Stimulated activated CD8-positive, alpha-beta memory T cell treated with anti-CD3 and anti-CD28 coated beads, Interleukin-15, amount 100 ng/mL, for 4 hours (primary cell): ENCODE results near the gene HGD.
"Not testable (repeated sequence)": the region's sequence is repeated elsewhere in the genome, so short reads cannot be mapped to it uniquely, and the experiment has no call there.

ENCODE experiments used
- DNase-seq, 2 donors: peaks; one replicate each; pipeline ENCODE4 v3.0.0-alpha.2; 2020; ENCODE audit warnings: low read depth in 2 of 2

Gene HGD

DNA sequence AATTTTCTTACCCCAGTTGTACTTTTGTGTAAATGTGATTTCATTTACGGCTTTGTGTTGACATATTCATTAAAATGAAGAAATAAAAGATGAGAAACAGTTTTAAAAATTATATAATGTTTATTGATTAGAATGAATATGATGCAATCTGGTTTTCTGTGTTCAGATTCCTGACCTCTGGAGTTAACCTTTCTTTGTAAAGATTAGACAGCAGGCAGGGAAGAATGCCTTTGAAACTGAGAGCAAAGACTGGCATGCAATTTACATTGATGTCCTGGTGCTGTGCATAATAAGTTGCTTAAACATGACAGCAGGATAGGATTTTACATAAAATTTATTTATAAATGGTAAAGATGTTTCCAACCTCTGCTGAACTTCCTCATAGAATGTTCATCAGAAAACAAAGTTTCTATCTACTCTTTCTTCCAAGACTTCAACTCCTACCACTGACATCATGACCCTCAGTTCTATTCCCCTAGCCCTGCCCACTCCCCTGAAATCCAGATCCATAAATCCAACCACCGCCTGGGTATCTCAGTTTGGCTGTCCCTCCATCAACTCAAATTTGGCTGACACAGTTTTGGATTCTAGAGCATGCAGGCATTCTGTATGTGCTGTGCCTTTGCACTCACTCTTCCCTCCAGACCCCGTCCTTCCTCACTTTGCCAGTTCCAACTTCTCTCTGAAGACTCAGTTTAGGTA lies 1.7 kb downstream of the HGD start:
- DNase-seq, result no peak

DNA sequence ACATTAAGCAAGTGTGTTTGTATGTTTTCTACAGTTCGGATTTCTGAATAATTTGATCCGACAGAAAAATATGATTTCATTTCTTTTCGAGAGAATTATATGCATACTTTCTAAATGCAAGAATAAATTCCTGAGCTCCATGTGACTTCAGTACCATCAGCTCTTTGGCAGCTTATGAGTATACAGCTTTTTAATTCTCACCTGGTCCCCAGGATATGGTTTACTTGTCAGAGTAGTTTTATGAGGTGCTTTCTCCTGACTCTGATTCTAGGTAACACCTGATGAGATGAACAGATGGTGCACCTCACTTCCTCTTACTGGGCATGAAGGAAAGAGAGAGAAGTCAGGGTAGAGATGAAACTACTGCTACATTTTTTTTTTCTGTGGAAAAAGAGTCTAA lies 3.1 kb downstream of the HGD start:
- DNase-seq, result no peak

DNA sequence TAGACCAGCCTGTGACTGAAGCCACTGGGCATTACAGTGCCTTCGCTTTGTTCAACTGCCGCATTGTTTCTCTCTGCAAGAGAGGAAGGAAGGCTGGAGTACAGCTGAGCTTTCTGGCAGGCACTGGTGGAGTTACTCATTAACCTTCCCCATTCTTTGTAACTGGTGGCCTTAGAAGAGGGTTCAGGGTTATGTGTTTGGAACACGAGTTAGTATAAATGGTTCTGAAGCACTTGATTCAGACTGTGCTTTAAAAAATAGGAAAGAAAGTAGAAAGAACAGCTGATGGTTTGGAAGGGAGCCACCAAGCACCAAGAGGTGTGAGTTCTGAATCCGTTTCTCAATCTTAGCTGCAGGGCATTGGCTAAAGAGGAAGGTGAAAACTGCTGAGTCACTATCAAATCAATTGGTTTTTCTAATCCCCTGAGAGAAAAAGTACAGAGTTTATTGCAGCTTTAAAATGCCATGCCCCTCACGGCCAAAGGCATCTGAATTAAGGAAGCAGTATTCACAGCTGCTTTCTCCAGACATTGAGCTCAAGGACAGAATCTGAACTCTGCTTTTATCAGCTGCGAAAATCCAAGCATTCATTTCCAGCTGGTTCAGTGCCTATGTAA lies 3.6 kb downstream of the HGD start:
- DNase-seq, result no peak

DNA sequence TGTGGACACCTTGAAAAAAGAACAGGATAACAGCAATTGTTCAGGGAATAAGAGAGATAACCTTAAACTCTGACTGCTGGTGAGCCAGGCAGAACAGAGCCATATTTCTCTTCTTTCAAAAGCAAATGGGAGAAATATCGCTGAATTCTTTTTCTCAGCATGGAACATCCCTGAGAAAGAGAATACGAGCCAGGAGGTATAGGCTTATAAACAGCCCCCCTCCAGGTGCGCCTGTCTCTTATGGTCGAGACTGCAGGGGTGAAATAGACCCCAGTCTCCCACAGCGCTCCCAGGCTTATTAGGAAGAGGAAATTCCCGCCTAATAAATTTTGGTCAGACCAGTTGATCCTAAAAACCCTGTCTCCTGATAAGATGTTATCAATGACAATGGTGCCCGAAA lies 4.8 kb downstream of the HGD start:
- DNase-seq, result not testable (repeated sequence)

DNA sequence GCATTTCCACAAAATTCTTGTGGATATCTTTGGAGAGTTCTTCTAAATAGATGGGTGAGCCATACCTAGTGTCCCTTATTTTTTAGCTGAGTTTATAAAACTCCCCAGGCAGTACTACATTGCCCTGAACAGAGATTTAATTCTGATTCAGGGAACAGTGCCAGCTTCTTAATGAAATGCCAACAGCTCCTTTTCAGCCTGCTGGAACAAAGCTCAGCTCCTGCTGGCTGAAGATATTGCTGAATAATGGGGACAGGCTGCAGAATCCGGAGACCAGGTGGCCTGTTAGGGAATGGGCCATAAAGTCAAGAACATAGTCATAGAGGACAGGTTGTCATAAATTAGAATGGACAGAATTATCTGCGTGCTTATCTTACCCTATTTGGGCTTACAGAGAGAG lies 8.9 kb downstream of the HGD start:
- DNase-seq, result no peak

DNA sequence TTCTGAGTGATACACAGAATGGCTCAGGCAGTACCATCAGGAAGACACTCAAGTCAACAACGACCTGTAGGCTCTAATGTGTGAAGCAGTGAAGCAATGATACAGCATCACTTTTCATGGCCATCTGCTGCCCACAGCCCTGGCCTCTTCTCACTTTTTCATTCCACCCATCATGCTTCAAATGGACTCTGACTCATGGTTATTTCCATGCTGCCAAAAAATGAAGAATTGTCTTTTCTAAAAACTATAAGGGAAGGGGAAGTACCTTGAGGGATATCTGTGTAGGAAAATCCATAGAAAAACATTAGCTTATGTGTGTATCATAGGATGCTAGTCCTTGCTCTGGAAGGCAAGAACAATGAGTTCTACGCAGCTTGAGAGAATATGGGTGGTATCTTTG lies 11.5 kb downstream of the HGD start:
- DNase-seq, result no peak

DNA sequence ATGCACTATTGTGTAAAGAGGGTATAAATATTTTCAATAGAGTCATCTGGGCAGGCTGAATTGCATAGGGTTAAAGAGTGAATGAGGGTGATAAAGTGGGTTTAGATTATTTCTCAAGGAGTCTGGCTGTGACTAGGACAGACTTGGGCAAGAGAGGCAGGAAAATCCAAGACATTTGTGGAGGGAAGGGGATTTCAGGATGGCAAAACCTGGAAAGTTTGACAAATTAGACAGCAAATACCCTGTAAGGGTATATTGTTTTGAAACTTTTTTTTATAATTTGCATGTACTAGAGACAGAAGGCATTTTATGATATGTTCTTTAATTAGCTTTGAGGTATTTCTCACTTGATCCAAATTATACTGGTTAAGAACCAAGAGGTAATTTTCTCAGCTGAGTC lies 17.1 kb downstream of the HGD start:
- DNase-seq, result no peak

DNA sequence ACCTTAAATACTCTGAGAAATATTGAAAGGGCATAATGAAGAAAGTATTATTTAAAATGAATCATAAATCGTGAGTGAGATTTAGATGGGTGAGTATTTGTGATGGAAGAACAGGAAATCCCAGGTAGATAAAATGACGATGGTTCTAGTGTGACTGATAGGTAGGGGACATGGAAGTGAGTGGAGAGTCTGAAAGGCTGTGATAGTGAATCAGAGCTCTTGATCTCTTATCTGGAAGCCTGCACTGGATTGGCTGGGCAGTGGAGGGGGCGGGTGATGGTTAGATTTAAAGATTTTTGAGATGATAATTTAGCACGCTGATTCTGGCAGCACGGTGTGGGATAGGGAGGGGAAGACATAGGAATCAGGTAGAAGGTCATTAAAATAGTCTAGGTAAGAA lies 20.1 kb downstream of the HGD start:
- no peak for DNase-seq

DNA sequence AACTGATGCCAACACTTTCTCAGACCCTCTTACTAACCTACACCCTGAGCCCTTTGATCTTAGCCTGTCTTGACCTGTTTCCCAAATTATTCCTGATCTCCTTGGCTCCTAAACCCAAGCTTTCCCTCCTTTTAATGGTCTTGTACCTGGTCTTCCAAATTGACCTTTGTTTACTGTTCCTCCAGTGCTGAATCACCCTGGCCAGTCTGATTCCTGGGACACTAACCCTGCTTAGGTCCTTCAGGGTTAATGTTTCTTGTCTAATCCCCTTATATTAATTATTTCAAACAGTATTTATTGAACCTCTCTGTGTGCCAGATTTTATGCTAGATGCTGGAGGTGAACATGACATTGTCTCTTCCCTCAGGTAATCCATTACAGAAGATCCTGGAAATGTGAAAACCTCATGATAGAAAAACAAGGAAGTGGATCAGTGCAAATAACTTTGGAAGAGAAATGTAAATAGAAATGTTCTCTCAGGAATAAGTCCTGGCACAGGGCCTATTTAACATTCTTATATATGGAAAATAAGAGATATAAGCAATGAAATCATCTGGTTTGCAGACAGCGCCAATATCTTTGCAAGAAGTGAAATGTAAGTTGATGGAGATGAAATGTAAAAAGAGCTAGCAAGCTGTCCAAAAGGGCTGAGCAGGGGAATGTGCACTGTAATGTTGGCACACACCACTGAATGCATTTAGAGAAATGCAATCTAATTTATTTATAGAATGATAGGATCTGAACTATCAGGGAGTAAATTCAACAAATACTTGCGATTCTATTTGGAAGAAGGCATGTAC lies 20.7 kb downstream of the HGD start:
- DNase-seq, result no peak

DNA sequence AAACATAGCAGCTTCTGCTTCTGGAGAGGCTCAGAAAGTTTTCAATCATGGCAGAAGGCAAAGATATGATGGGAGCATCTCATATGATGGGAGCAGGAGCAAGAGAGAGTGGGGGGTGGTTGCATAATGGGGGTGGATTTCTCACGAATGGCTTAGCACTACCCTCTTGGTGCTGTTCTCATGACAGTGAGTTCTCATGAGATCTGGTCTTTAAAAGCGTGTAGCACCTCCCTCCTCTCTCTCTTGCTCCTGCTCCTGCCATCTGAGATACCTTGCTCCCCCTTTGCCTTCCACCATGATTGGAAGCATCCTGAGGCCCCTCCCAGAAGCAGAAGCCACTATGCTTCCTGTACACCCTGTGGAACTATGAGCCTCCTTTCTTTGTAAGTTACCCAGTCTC lies 22.2 kb downstream of the HGD start:
- no peak for DNase-seq

DNA sequence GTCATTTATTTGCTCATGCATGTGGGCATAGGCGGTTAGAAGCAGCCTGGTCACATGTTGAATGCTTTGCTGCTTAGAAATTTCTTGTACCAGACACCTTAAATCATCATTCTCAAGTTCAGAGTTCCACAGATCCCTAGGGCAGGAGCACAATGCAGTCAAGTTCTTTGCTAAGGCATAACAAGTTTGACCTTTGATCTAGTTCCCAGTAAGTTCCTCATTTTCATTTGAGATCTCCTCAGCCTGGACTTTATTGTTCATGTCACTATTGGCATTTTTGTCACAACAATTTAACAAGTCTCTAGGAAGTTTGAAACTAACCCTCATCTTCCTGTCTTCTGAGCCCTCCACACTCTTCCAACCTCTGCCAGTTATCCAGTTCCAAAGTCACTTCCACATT lies 22.8 kb downstream of the HGD start:
- DNase-seq, result no peak

DNA sequence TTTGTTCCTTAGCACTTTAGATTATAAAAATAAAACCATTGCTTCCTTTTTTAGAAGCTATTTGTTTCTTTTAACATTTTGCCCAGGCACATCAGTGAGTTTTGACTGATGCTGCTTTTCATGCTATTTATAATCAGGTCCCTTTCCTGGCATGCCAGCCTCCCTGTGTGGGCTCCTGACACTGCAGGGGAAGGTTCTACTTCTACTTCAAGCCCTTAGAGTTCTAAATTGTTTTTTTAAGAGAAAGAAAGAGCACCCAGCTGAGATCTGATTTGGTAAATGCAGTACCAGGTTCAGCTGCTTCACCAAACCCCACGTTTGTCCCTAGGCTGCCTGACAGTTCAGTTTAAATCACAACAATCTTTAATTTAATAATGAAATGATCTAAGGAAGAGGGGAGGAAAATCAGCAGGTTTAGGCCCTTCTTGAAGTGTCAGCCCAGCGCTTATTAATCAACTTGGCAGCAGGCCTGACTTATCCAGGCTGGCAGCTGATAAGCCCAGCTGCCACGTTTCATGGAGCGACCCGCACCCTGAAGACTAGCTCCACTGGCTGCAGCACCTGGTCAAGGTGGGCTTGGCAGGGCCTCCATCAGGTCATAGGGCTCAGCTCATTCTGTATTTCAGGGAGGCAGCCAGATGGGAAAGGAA lies 29.0 kb downstream of the HGD start:
- no peak for DNase-seq

DNA sequence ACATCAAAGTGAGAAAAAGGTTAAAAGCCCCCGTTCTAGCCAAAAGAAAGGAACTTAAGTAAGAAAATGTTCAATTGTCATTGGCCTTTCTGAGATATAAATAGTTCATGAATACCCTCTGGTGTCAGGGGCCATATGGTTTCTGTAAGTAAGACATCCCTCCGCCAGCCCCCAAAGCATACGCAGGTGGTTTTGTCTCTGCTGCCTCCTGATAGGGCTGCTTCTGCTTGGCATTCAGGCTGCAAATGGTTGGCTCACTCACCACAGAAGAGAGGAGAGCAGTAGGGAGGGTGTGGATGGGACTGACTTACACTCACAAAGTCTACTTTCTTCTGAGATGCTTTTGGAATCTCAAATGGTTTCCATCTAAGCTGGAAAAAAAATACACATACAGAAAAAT lies 29.8 kb downstream of the HGD start:
- no peak for DNase-seq

DNA sequence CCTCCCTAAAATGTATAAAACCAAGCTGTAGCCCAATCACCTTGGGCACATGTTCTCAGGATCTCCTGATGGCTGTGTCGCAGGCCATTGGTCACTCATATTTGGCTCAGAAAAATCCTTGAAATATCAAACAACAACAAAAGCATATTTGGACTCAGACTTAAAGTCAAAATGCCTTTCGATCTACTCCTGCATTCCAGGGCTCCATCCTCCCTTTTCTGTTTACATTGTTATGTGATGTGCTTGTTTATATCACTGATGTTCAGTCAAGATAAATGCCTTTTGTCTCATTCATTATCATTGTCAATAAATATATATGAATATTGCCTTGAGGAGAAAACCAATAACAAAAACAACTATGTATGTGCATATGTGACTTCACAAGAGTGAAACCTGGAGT lies 31.7 kb downstream of the HGD start:
- no peak for DNase-seq

DNA sequence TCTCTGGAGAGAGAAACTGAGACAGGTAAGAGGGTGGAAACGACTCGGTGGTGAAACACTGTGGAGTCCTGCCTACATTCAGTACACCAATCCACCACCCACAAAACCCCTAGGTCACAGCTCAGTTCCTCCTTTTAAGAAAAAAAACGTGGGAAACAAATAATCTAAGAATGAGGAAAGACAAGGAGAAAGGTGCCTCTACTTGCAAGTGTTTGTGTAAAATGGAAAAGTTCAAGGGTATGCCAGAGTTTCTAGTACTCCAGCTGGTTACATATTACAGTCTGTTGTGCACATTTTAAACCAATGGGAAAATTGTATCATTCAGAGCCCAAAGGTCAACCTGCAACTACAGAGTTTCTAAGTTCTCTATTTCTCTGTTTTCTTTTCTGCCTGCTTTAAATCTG lies 32.2 kb downstream of the HGD start:
- no peak for DNase-seq

DNA sequence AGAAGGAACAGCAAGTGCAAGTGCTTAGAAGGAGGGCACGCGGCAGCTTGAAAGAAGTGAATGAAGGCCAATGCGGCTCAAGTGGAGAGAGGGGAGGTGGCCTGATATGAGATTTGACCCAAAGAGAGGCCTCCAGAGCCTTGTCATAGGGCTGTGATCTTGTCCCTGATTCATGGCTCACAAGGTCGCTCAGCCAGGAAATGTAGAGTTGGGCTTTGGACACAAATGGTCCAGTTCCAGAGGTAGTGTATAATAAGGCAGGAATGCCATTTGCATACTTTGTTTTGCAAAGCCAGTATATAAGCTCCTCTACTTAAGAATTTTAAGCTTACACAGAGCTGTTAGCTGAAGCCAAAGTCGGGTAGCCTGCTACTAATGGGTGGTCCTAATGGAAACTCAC lies 33.7 kb downstream of the HGD start:
- DNase-seq, result no peak

DNA sequence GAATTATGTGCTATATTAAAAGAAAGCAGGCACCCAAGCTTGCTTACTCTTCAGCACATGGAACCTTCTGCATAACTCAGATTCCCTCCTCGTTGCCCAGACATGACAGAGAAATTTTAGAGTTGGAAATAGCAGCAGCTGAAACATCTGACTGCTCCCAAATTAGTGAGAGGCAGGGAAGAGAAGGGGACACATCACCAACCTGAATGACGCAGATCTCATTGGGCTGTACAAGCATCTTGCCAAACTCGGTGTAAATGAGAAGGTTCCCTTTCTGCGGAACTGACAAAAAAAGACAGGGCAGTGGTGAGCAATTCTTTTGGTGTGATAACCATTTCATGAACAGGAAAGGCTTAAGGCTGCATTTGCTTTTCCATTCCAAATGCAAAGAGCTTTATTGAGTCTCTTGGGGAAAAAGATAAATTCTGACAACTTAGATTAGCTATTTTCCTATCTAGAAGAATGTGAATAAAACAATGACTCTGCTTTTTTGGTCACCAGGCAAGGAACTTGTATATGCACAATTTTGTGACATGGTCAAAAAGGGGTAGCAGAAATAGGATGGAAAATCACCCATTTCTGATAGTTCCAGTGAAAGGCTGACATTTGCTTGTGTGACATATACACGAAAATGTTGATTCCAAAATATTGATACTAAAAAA lies 35.1 kb downstream of the HGD start:
- DNase-seq, result no peak

DNA sequence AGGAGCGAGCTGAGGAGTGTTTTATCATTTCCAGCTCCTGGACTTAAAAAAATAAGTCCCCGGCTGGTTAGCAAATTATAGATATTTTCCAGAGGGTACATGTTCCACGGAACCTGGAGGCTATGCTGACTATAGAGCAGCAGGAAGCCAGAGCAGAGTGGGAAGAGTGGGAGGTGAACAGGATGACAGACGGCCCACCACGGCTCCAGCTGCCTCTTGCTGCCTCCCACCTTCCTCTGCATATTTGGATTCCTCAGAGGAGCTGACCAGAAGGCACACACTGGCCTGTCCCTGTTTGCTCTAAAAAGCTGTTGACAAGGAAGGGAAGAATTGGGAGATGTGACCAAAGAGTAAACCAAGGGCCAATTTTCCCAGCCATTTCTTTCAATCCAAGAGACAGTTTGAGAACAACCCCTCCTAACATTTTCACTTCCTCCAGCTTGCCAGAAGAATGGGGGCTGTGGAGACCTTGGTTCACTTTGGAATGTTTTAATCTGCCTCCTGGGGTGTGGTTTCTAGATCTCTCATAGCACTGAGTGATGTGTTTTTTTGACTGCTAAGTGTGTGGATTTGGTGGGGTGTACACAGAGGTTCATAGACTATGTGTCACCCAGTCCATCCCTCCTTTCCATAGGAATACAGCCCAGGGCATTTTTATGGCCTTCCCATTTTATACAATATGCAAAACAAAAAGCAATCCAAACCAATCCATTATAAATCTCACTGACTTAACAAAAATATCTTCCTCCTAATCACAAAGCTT lies 36.8 kb downstream of the HGD start:
- no peak for DNase-seq

DNA sequence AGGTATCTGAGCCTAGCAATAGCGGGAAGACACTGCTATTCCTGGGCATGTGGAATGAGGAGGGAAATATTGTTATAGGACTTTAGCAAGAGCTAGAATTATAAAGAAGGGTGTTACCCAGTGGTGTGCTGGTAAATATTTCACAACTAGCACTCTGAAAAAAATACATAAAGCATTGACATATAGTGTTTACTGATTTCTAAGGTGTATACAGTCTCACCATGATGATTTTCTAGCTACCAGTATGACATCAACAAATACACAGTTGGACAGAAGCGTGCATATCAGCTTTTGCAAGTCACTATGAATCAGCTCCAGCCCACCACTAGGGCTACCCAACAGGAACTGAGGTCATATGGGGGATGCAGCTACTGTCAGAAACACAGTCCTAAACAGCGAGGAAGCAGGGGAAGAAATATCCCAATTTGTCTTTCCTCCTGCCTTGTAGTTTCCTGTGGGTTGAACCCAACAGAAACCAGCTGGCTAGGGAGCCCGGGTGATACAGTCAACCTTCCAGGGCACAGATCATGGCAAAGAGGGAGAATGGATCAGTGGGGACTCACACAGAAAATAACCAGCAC lies 39.6 kb downstream of the HGD start:
- DNase-seq, result no peak

DNA sequence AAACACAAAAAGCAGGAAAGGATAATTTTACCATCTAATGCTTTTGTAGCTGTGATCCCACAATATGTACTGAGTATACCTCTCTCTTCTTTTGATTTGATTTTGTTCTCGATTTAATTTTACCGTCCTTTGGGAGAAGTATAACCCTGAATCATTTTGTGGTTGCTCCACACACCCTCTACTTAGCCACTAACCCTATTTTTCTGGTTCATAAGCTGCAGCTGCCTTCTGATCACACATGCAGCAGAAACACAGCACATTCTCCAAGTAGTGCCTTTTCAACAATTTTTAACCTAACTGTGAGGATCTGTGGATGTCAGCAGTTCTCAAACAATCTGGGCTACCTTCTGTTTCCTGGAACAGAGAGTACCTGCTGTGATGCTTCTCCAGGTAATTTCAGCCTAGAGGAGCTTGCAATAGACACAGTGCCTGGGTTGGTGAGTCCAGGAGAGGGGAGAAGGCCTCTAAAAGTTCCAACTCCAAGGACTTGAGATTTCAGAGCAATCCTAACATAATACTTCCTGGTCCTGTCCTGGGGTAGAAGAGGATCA lies 40.3 kb downstream of the HGD start:
- no peak for DNase-seq

DNA sequence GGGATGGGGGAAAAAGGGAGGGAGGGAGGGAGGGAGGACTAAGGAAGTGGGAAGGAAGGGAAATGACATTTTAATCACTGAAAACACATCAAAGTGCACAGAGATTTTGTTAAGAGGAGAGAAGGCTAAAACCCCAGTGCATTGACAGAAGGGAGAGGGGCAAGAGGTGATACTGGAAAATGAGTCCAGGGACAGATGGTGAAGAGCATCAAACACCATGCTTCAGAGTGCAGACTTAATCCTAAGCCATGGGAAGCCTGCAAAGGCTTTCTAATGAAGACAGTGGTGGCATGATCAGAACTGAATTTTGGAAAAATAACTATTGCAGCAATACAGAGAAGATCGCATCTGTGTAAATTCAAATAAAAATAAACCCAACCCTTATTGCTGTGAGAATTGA lies 41.8 kb downstream of the HGD start:
- no peak for DNase-seq
